Astrocyte (in vitro differentiated cells and primary cell): ENCODE measurements around the gene OCA2. TPM values are rescaled to one million over a fixed set of nuclear protein-coding genes. Genes with fewer than 3 reads are reported as not detected.

Experiments
- DNase-seq: peaks from one replicate; pipeline ENCODE4 v3.0.0-alpha.2; 2010; ENCODE audit warnings: low read depth
- FAIRE-seq: peaks from 2 replicates; lab custom pipeline; 2011; peaks lifted over from hg19 to GRCh38; lab: Jason Lieb, UNC
- H2AFZ ChIP-seq: 2 replicates; pipeline ENCODE4 v1.6.0; 2012; ENCODE audit warnings: low read depth, low read length, inconsistent platforms
- H3K27ac ChIP-seq: 2 replicates; pipeline ENCODE4 v1.5.1; 2011; ENCODE audit warnings: low read depth, low read length, inconsistent platforms
- H3K27me3 ChIP-seq: 2 replicates; pipeline ENCODE4 v1.6.0; 2011; ENCODE audit warnings: low read length, inconsistent platforms; ENCODE audit not compliant: insufficient read depth
- H3K36me3 ChIP-seq: 2 replicates; pipeline ENCODE4 v1.5.1; 2011; ENCODE audit warnings: low read length, inconsistent platforms; ENCODE audit not compliant: insufficient read depth
- H3K4me1 ChIP-seq: 2 replicates; pipeline ENCODE4 v1.5.1; 2011; ENCODE audit warnings: low read length, inconsistent platforms; ENCODE audit not compliant: insufficient read depth
- H3K4me2 ChIP-seq: 2 replicates; pipeline ENCODE4 v1.6.0; 2012; ENCODE audit warnings: low read length, inconsistent platforms
- H3K4me3 ChIP-seq: 2 replicates; pipeline ENCODE4 v1.5.1; 2011; ENCODE audit warnings: low read depth, mild to moderate bottlenecking, low read length, inconsistent platforms; ENCODE audit not compliant: insufficient read depth
- H3K79me2 ChIP-seq: 2 replicates; pipeline ENCODE4 v1.6.0; 2012; ENCODE audit warnings: mild to moderate bottlenecking, low read length, inconsistent platforms; ENCODE audit not compliant: insufficient read depth
- H3K9ac ChIP-seq: 2 replicates; pipeline ENCODE4 v1.6.0; 2012; ENCODE audit warnings: mild to moderate bottlenecking, low read length, inconsistent platforms
- H3K9me3 ChIP-seq: 2 replicates; pipeline ENCODE4 v1.5.1; 2012; ENCODE audit warnings: low read depth, mild to moderate bottlenecking, low read length, inconsistent platforms; ENCODE audit not compliant: insufficient read depth
- H4K20me1 ChIP-seq: 2 replicates; pipeline ENCODE4 v1.6.0; 2012; ENCODE audit warnings: low read length, inconsistent platforms; ENCODE audit not compliant: insufficient read depth
- H3K27ac Mint-ChIP-seq: one replicate; pipeline ENCODE4 v1.8.0; 2021; ENCODE audit warnings: mild to moderate bottlenecking, mixed read lengths; ENCODE audit not compliant: unreplicated experiment
- H3K27me3 Mint-ChIP-seq: one replicate; pipeline ENCODE4 v1.8.0; 2021; ENCODE audit warnings: low read depth, mixed read lengths; ENCODE audit not compliant: unreplicated experiment
- H3K36me3 Mint-ChIP-seq: one replicate; pipeline ENCODE4 v1.8.0; 2021; ENCODE audit warnings: low read depth, mixed read lengths; ENCODE audit not compliant: unreplicated experiment
- H3K4me1 Mint-ChIP-seq: one replicate; pipeline ENCODE4 v1.8.0; 2021; ENCODE audit warnings: low read depth, mixed read lengths; ENCODE audit not compliant: unreplicated experiment
- H3K4me3 Mint-ChIP-seq: one replicate; pipeline ENCODE4 v1.8.0; 2021; ENCODE audit warnings: mild to moderate bottlenecking, moderate library complexity, mixed read lengths; ENCODE audit not compliant: unreplicated experiment
- H3K9me3 Mint-ChIP-seq: one replicate; pipeline ENCODE4 v1.8.0; 2021; ENCODE audit warnings: mild to moderate bottlenecking, mixed read lengths; ENCODE audit not compliant: unreplicated experiment
- EZH2 ChIP-seq: IDR thresholded peaks from 2 replicates; pipeline ENCODE4 v1.6.1; 2012; ENCODE audit warnings: mild to moderate bottlenecking, low read length, inconsistent platforms; ENCODE audit not compliant: insufficient read depth
- total RNA-seq: library from RNA; stranded (reverse); gene quantifications from 2 replicates; pipeline ENCODE4 v1.2.1, GENCODE V29; 2021
- TF ChIP-seq, protein P1 (sequence below): IDR thresholded peaks from 2 replicates; pipeline ENCODE4 v1.5.1; 2011; ENCODE audit warnings: low read depth, mild to moderate bottlenecking, inconsistent platforms, low read length, moderate library complexity; ENCODE audit not compliant: insufficient read depth

Gene OCA2
- total RNA-seq, 1 donor from 2014 or later = 2.9 TPM

DNA sequence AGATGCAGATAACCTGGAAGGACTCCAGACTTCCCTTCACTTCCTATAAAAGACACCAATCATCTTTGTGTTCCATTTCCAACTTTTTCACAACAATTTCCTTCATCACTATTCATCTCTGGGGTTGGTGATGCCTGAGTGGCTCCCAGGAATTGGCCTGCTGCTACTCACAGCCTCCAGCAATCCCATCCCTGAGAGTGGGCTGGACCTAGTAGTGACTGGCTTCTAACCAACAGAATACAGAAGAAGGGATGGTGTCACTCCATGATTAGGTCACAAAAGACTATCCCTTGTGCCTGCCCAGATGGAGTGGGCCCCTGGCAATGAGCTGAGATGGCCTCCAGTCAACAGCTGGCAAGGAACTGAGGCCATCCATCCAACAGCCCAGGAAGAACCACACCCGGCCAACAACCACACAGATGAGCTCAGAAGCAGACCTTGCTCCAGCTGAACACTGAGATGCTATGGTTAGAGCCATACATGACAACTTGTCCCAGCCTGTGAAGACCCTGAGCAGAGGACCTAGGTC, 20.9 kb downstream of the OCA2 start:
- Histone ChIP-seq H3K36me3 (no peaks in the 10 kb centered on the region), H3K9ac (no peak overlapping the region), H3K4me3 (no peak overlapping the region), H2AFZ (no peak overlapping the region), H3K27me3 (no peaks in the 10 kb centered on the region), H3K4me1 (no peaks in the 10 kb centered on the region), H4K20me1 (no peaks in the 10 kb centered on the region), H3K4me2 (no peak overlapping the region), H3K9me3 (no peaks in the 10 kb centered on the region), H3K79me2 (no peaks in the 10 kb centered on the region), H3K27ac (no peak overlapping the region)
- TF ChIP-seq, protein P1, sequence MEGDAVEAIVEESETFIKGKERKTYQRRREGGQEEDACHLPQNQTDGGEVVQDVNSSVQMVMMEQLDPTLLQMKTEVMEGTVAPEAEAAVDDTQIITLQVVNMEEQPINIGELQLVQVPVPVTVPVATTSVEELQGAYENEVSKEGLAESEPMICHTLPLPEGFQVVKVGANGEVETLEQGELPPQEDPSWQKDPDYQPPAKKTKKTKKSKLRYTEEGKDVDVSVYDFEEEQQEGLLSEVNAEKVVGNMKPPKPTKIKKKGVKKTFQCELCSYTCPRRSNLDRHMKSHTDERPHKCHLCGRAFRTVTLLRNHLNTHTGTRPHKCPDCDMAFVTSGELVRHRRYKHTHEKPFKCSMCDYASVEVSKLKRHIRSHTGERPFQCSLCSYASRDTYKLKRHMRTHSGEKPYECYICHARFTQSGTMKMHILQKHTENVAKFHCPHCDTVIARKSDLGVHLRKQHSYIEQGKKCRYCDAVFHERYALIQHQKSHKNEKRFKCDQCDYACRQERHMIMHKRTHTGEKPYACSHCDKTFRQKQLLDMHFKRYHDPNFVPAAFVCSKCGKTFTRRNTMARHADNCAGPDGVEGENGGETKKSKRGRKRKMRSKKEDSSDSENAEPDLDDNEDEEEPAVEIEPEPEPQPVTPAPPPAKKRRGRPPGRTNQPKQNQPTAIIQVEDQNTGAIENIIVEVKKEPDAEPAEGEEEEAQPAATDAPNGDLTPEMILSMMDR = no peak
- TF ChIP-seq EZH2 = no peak
- Mint-ChIP-seq H3K4me3 (no peak overlapping the region), H3K4me1 (peaks cover 5% of the 10 kb centered on the region), H3K27ac (no peak overlapping the region), H3K27me3 (no peaks in the 10 kb centered on the region), H3K36me3 (no peaks in the 10 kb centered on the region), H3K9me3 (peaks cover 8% of the 10 kb centered on the region)
- FAIRE-seq (no peak), DNase-seq (no peak)

DNA sequence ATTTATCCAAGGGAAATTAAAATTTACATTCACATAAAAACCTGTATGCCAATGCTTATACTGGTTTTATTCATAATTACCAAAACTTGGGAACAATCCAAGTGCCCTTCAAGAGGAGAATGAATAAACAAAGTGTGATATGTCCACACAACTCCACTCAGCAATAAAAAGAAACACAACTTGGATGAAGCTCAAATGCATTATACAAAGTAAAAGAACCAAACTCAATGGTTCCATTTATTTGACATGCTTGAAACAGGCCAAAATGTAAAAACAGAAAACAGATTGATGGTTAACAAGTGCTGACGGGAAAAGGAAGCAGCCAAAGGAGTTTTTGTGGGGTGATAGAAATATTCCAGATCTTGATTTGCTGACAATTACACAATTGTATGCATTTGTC, 23.5 kb downstream of the OCA2 start:
- Histone ChIP-seq H3K27ac (no peak overlapping the region), H3K9ac (no peak overlapping the region), H2AFZ (no peak overlapping the region), H3K36me3 (no peaks in the 10 kb centered on the region), H3K4me1 (no peaks in the 10 kb centered on the region), H3K27me3 (no peaks in the 10 kb centered on the region), H3K79me2 (no peaks in the 10 kb centered on the region), H3K4me2 (no peak overlapping the region), H3K4me3 (no peak overlapping the region), H4K20me1 (no peaks in the 10 kb centered on the region), H3K9me3 (no peaks in the 10 kb centered on the region)
- peaks cover 2% of the 10 kb centered on the region for H3K36me3 Mint-ChIP-seq
- TF ChIP-seq EZH2 = no peak
- TF ChIP-seq, protein P1 = no peak
- no peak overlapping the region for H3K4me3 Mint-ChIP-seq
- peaks cover 11% of the 10 kb centered on the region for H3K9me3 Mint-ChIP-seq
- no peak for DNase-seq
- no peak for FAIRE-seq
- no peaks in the 10 kb centered on the region for H3K4me1 Mint-ChIP-seq
- H3K27ac Mint-ChIP-seq = no peak overlapping the region
- no peaks in the 10 kb centered on the region for H3K27me3 Mint-ChIP-seq

DNA sequence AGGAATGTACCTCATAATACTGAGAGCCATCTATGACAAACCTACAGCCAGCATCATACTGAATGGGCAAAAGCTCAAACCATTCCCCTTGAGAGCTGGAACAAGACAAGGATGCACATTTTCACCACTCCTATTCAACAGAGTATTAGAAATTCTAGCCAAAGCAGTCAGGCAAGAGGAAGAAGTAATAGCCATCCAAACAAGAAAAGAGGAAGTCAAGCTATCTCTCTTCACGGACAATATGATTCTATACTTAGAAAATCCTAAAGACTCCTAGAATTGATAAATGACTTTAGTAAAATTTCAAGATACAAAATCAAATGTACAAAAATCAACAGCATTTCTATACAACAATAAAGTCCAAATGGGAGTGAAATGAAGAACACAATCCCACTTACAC, 30.2 kb downstream of the OCA2 start:
- no peaks in the 10 kb centered on the region for H3K79me2 ChIP-seq
- TF ChIP-seq EZH2 = no peak
- TF ChIP-seq, protein P1 = no peak
- Mint-ChIP-seq H3K27me3 (no peaks in the 10 kb centered on the region), H3K4me1 (no peaks in the 10 kb centered on the region), H3K27ac (no peak overlapping the region), H3K9me3 (peaks cover 14% of the 10 kb centered on the region), H3K36me3 (peaks cover 7% of the 10 kb centered on the region), H3K4me3 (no peak overlapping the region)
- no peaks in the 10 kb centered on the region for H3K9me3 ChIP-seq
- H4K20me1 ChIP-seq = no peaks in the 10 kb centered on the region
- FAIRE-seq (no peak), DNase-seq (no peak)
- H3K4me3 ChIP-seq = no peak overlapping the region
- no peaks in the 10 kb centered on the region for H3K27me3 ChIP-seq
- no peak overlapping the region for H2AFZ ChIP-seq
- H3K27ac ChIP-seq = no peak overlapping the region
- no peak overlapping the region for H3K9ac ChIP-seq
- H3K4me2 ChIP-seq = no peak overlapping the region
- H3K4me1 ChIP-seq = no peaks in the 10 kb centered on the region
- no peaks in the 10 kb centered on the region for H3K36me3 ChIP-seq
